Gastrocnemius medialis (tissue), 4 donors: ENCODE results near the gene MS4A15. TPM values are rescaled to one million over a fixed set of nuclear protein-coding genes. Genes with fewer than 3 reads are reported as not detected.

ENCODE experiments used
- ATAC-seq, 2 donors: fragments of 150-250 bp; one replicate each; pipeline ENCODE4 v1.9.1; 2016
- DNase-seq, 2 donors: peaks; one replicate each; pipeline ENCODE4 v3.0.0-alpha.2; 2019
- H3K27ac ChIP-seq, 4 donors: fragments of 200-600 bp; sonication (generic); 1 replicate in 1 of 4; 2 replicates in 3 of 4; pipeline ENCODE4 v1.5.1; 2016 to 2018; ENCODE audit warnings: mild to moderate bottlenecking in 2 of 4, moderate library complexity in 1 of 4
- H3K27me3 ChIP-seq, 3 donors: fragments of 200-600 bp; sonication (generic) in 2 of 3; 1 replicate in 1 of 3; 2 replicates in 2 of 3; pipeline versions ENCODE4 v1.5.1 to v1.6.0; 2016 to 2019; ENCODE audit warnings: mild to moderate bottlenecking in 1 of 3, moderate library complexity in 1 of 3
- H3K36me3 ChIP-seq, 2 donors: fragments of 200-600 bp; sonication (generic) in 1 of 2; one replicate each; pipeline ENCODE4 v1.5.1; 2017 to 2018
- H3K4me1 ChIP-seq, 2 donors: fragments of 200-600 bp; sonication (generic) in 1 of 2; one replicate each; pipeline ENCODE4 v1.5.1; 2016 to 2017; ENCODE audit warnings: mild to moderate bottlenecking in 2 of 2
- H3K4me3 ChIP-seq, 4 donors: fragments of 200-600 bp; sonication (generic) in 3 of 4; 1 replicate in 1 of 4; 2 replicates in 3 of 4; pipeline ENCODE4 v1.5.1; 2016 to 2019; ENCODE audit warnings: mild to moderate bottlenecking in 2 of 4
- H3K9me3 ChIP-seq, 3 donors: fragments of 200-600 bp; sonication (generic) in 2 of 3; 1 replicate in 1 of 3; 2 replicates in 2 of 3; pipeline ENCODE4 v1.5.1; 2016 to 2019
- POLR2A ChIP-seq, 2 donors: fragments of 450-650 bp; IDR thresholded peaks; one replicate each; pipeline ENCODE4 v1.6.1; 2017; ENCODE audit warnings: antibody characterized with exemption in 2 of 2, mild to moderate bottlenecking in 2 of 2, moderate library complexity in 2 of 2
- in situ Hi-C, 4 donors: fragments of 200-750 bp; cut with MboI; loops; one replicate each; pipeline versions ENCODE4 v1.15.0 to v1.8.0; 2017; ENCODE audit warnings: low sequenced_read_pairs in 4 of 4
- intact Hi-C: fragments of 100-400 bp; cut with DNase I; formaldehyde crosslinking; loops from one replicate; pipeline ENCODE4 v1.15.1; 2023; ENCODE audit warnings: low total_unique reads
- total RNA-seq, 4 donors: library from RNA; depleted of rRNA; stranded (reverse); fragments of >200 nt; gene quantifications; one replicate each; pipeline versions ENCODE4 v1.1.0 to v1.2.3, GENCODE V29; 2016
- TF ChIP-seq, protein P1 (sequence below), 5 experiments: fragments of 450-650 bp in 3 of 5; fragments of 200-600 bp in 2 of 5; sonication (generic) in 2 of 5; IDR thresholded peaks in 4 of 5; conservative IDR thresholded peaks in 1 of 5; 1 replicate in 4 of 5; 2 replicates in 1 of 5; pipeline ENCODE4 v1.5.1; 2016 to 2019; ENCODE audit warnings: antibody characterized with exemption in 5 of 5, mild to moderate bottlenecking in 3 of 5, moderate library complexity in 3 of 5

MS4A15 gene
- total RNA-seq, 4 donors from 2014 or later: not detected

DNA sequence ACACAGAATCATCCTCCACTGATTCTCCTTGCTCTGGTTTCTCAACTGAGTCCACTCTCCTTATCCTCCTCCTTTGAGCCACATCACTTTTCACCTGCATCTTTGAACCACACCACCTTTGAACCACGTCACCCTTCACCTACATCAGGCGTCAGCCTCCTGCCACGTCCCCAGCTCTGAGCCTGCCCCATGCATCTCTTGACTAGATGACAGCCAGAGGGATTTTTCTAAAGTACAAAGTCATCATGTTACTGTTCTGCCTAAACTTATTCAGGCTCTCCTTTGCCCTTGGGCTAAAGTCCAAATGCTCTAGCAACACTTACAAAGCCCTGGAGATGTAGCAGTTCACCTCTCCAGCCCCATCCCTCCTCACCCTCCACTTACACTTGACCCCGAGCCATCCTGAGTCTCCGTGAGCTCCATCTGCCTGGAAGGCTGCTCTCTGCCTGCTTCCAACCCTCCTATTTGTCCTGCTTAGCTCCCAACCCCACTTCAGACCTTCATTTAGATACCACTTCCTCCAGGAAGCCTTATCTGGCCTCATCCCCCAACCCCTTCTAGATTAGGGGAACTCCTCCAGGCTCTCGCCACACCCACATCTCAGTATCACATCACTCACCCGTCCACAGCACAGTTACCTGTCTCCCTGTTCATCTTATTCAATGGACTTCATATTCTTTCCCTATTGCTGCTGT, 24.8 kb downstream of the MS4A15 start:
- Histone ChIP-seq H3K4me3 (no peak overlapping the region), H3K9me3 (no peaks in the 10 kb centered on the region), H3K27ac (no peak overlapping the region), H3K27me3 (no peaks in the 10 kb centered on the region), H3K36me3 (no peaks in the 10 kb centered on the region), H3K4me1 (no peaks in the 10 kb centered on the region)
- DNase-seq: no peak
- ATAC-seq: no peak
- TF ChIP-seq POLR2A (IDR thresholded peaks at IDR 0.05): no peak
- TF ChIP-seq, protein P1, sequence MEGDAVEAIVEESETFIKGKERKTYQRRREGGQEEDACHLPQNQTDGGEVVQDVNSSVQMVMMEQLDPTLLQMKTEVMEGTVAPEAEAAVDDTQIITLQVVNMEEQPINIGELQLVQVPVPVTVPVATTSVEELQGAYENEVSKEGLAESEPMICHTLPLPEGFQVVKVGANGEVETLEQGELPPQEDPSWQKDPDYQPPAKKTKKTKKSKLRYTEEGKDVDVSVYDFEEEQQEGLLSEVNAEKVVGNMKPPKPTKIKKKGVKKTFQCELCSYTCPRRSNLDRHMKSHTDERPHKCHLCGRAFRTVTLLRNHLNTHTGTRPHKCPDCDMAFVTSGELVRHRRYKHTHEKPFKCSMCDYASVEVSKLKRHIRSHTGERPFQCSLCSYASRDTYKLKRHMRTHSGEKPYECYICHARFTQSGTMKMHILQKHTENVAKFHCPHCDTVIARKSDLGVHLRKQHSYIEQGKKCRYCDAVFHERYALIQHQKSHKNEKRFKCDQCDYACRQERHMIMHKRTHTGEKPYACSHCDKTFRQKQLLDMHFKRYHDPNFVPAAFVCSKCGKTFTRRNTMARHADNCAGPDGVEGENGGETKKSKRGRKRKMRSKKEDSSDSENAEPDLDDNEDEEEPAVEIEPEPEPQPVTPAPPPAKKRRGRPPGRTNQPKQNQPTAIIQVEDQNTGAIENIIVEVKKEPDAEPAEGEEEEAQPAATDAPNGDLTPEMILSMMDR (IDR thresholded peaks at IDR 0.05 in 4 of 5, conservative IDR thresholded peaks at IDR 0.05 in 1 of 5): no peak
- intact Hi-C loops: no loop called here
- in situ Hi-C loops: no loop called here

DNA sequence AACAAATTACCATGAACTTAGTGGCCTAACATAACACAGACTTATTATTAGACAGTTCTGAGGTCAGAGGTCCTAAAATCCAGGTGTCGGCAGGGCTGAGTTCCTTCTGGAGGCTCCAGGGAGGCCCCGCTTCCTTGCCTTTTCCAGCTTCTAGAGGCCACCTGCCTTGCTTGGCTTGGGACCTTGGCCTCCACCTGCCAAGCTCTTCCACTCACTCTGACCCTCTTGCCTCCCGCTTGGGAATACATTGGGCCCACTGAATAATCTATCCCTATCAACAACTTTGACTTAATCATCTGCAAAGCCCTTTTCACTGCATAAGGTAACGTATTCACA, 25.3 kb downstream of the MS4A15 start:
- in situ Hi-C loops (no loop called here), intact Hi-C loops (no loop called here)
- no peaks in the 10 kb centered on the region for H3K4me1 ChIP-seq
- H3K27me3 ChIP-seq: no peaks in the 10 kb centered on the region
- no peak for ATAC-seq
- TF ChIP-seq, protein P1 (IDR thresholded peaks at IDR 0.05 in 4 of 5, conservative IDR thresholded peaks at IDR 0.05 in 1 of 5): no peak
- TF ChIP-seq POLR2A (IDR thresholded peaks at IDR 0.05): no peak
- no peak for DNase-seq
- H3K36me3 ChIP-seq: no peaks in the 10 kb centered on the region
- no peaks in the 10 kb centered on the region for H3K9me3 ChIP-seq
- H3K27ac ChIP-seq: no peak overlapping the region
- H3K4me3 ChIP-seq: no peak overlapping the region

DNA sequence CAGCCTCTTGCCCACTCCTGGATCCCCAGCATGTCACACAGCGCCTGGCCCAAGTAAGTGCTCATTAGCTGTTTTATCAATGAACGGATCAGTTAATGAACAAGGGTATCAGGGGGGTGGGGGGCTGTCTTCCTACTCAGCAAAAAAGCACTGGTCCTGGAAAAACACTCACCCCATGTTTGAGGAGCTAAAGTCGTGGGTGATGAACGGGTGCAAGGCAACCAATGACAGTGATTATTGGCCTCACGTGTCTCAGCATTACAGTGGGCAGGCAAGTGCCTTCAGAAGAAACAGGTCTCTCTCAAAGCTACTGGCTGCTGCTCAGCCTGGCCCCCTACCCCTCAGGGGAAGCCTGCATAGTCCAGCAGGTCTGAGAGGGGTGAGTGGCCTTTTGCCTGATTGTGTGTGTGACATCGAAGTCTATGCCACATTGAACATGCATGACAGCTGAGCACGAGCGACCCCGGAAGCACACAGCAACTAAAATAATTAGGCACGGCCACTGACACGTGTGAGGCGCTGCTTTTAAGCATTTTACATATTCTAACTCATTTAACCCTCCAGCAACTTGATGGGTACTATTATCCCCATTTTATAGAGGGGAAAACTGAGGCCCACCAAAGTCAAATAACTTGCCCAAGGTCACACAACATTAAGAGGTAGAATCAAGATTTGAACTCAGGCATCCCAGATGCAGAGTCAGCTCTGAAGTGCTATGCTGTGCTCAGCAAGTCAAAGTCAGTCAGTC, 25.9 kb downstream of the MS4A15 start:
- H3K4me1 ChIP-seq: no peaks in the 10 kb centered on the region
- TF ChIP-seq POLR2A (IDR thresholded peaks at IDR 0.05): no peak
- TF ChIP-seq, protein P1 (IDR thresholded peaks at IDR 0.05 in 4 of 5, conservative IDR thresholded peaks at IDR 0.05 in 1 of 5): no peak
- no peak overlapping the region for H3K27ac ChIP-seq
- no peaks in the 10 kb centered on the region for H3K27me3 ChIP-seq
- in situ Hi-C loops (no loop called here), intact Hi-C loops (no loop called here)
- H3K4me3 ChIP-seq: no peak overlapping the region
- no peak for ATAC-seq
- DNase-seq: no peak
- no peaks in the 10 kb centered on the region for H3K36me3 ChIP-seq
- H3K9me3 ChIP-seq: no peaks in the 10 kb centered on the region

DNA sequence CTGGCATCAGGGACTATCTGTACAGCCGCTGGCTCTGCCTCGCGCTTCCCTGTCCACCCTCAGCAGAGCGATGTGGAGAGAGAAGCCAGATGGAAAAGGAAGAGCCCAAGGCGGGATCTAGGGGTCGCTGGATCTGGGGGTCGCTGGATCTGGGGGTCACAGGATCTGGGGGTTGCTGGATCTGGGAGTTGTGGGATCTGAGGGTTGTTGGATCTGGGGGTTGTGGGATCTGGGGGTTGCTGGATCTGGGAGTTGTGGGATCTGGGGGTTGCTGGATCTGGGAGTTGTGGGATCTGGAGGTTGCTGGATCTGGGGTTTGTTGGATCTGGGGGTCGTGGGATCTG, 26.4 kb downstream of the MS4A15 start:
- DNase-seq (no peak), ATAC-seq (no peak)
- Histone ChIP-seq H3K9me3 (no peaks in the 10 kb centered on the region), H3K4me3 (no peak overlapping the region), H3K4me1 (no peaks in the 10 kb centered on the region), H3K27ac (no peak overlapping the region), H3K27me3 (no peaks in the 10 kb centered on the region), H3K36me3 (no peaks in the 10 kb centered on the region)
- intact Hi-C loops: no loop called here
- TF ChIP-seq POLR2A (IDR thresholded peaks at IDR 0.05): no peak
- TF ChIP-seq, protein P1 (IDR thresholded peaks at IDR 0.05 in 4 of 5, conservative IDR thresholded peaks at IDR 0.05 in 1 of 5): no peak
- in situ Hi-C loops: no loop called here
